NCI-H187 (cell line): ENCODE data around the gene S1PR2.
"Not testable (repeated sequence)": the region's sequence is repeated elsewhere in the genome, so short reads cannot be mapped to it uniquely, and the experiment has no call there.

ENCODE experiments used
- DNase-seq, 2 experiments: peaks; one replicate each; lab custom pipeline; 2025; lab: John Stamatoyannopoulos, UW

The S1PR2 gene

DNA sequence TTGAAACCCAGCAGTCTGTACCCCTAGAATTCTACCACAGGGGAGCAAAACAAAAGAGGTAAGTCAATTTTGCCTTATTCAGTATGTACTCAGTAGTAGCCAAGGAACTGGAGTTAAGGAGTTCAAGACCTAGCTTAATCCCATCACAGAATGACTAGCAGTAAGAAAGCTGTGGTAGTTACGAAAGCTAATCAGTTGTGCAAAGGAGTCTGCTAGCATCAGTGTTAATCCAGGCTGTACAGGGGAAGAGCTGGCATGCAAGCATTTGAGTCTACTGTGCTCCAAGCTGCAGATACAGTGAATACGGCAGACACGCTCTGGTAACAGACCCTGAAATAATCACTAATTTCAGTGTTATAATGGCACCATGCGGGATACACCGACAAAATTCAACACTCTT lies 41.1 kb downstream of the S1PR2 start:
- DNase-seq: no peak

DNA sequence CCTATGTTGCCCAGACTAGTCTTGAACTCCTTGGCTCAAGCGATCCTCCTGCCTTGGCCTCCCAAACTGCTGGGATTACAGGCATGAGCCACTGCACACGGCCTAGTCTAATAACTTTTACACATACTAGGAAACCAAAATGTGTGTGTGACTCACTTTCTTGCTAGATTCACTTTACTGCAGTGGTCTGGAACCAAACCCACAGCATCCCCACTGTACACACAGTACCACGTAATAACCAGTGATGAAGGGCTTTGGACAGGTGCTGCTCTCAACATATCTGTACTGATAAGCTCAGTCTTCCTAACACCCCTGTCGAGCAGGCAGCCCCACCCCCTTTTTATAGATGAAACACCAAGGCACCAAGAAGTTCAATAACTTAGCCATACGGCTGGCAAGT lies 41.5 kb downstream of the S1PR2 start:
- DNase-seq: no peak

DNA sequence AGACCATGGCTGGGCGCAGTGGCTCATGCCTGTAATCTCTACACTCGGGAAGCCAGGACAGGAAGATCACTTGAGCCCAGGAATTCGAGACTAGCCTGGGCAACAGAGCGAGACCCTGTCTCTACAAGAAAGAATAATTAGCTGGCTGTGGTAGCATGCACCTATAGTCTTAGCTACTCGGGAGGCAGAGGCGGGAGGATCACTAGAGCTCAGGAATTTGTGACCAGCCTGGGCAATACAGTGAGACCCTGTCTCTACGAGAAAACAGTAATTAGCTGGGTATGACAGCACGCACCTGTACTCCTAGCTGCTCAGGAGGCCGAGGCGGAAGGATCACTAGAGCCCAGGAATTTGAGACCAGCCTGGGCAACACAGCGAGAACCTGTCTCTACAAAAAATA lies 43.8 kb downstream of the S1PR2 start:
- DNase-seq: no peak

DNA sequence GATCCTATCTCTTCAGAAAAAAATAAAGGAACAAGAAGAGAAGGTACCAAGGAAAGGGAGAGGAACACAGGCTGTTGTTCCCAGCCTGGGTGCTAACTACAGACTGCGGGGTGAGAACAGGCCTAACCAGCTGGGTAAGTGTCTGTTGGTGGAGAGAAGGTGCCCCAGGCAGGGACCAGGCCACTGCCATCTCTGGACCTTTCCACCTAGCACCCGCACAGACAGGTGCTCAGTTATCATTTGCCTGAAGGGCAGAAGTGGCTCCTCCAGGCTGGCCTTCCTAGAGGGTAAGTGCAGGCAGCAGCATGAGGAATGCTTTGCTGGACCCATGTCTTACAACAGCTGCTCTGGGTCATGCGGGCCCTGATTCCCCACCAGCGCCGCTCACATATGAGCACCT lies 46.5 kb downstream of the S1PR2 start:
- DNase-seq: no peak

DNA sequence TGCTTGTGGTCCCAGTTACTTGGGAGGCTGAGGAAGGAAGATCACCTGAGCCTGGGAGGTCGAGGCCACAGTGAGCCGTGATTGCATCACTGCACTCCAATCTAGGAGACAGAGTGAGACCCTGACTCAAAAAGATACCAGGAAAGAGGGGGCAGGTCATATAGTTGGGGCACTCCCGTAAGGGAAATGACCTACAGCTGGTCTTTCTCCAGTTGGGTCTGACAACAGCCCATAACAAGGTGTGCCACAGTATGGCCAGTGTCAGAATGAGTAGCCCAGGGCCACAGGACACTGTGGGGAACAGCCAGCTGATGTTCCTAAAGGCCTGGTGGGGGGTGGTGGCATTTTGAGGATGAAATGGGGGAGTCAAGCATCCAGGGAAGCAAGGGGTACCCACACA lies 47.2 kb downstream of the S1PR2 start:
- no peak for DNase-seq

DNA sequence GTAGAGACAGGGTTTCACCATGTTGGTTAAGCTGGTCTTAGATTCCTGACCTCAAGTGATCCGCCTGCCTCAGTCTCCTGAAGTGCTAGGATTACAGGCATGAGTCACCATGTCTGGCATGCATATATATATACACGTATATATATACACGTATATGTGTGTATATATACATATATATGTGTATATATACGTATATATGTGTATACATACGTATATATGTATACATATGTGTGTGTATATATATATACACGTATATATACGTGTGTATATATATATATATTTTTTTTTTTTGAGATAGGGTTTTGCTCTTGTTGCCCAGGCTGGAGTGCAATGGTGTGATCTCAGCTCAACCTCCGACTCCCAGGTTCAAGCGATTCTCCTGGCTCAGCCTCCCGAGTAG lies 48.3 kb downstream of the S1PR2 start:
- DNase-seq: no peak

DNA sequence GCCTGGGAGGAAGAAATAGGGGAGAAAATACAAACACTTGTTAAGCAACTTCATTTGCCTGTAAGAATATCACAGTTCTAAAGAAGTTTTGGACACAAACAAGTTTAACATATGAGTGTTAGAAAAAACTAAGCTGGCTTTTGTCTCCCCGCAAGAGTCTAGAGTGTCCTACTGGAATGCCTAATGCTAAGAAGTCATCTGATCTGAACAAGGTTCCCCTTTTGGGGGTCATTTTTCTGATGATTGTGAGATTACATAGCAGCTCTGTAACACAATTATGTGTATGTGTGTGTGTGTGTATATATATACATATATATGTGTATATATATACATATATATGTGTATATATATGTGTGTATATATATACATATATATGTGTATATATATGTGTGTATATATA lies 49.1 kb downstream of the S1PR2 start:
- no peak for DNase-seq

DNA sequence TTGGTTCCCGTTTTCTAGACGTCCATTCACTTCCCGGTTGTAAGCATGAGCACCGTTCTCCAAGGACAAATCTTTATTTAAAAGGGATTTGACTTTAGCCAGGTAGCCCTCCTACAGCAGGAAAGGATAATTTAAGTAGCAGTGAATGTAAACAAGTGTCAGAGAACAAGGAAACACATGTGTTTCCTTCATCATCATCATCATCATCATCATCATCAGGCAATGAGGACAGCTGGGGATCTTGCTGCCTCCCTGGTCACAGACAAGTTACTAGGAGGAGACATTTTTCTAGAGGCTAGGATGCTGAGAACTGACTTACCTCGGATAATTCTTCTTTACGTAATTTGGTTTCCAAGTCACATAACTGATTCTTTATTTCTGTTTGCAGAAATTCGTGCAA lies 50.7 kb downstream of the S1PR2 start:
- DNase-seq: no peak

DNA sequence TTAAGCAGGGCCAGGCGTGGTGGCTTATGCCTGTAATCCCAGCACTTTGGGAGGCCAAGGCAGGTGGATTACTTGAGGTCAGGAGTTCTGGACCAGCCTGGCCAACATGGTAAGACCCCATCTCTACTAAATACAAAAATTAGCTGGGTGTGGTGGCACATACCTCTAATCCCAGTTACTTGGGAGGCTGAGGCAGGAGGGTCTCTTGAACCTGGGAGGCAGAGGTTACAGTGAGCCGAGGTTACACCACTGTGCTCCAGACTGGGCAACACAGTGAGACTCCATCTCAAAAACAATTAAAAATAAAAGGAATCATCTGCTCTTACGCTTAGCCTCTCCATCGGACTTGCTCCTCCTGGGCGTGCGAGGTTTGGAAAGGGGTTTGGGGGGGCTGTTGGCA lies 51.1 kb downstream of the S1PR2 start:
- DNase-seq: not testable (repeated sequence)

DNA sequence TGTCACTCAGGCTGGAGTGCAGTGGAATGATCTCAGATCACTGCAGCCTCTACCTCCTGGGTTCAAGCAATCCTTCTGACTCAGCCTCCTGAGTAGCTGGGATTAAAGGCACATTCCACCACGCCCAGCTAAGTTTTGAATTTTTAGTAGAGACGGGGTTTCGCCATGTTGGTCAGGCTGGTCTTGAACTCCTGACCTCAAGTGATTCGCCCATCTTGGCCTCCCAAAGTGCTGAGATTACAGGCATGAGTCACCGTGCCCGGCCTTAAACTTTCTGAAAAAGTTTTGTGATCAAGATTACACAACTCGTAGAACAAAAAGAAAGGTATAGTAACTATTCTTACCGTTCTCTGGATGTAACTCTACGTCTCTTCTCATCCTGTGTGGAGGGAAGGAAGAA lies 57.6 kb downstream of the S1PR2 start:
- no peak for DNase-seq
